Activated CD8-positive, alpha-beta T cell treated with anti-CD3 and anti-CD28 coated beads for 36 hours (primary cell): ENCODE data around the gene JPT1. TPM values are rescaled to one million over a fixed set of nuclear protein-coding genes. Genes with fewer than 3 reads are reported as not detected.

Source experiments
- ATAC-seq: fragments of 200-7000 bp; cut with Tn5 transposase; one replicate; pipeline ENCODE4 v1.10.0; 2021; ENCODE audit warnings: mild to moderate bottlenecking, moderate library complexity
- CTCF ChIA-PET: fragments of 350-600 bp; sonication (Branson Sonifier 250); formaldehyde crosslinking; loops from one replicate; lab custom pipeline; 2021; ENCODE audit warnings: antibody characterized with exemption; lab: Charles Lee
- POLR2A ChIA-PET: fragments of 350-600 bp; sonication (Branson Sonifier 250); formaldehyde crosslinking; loops from one replicate; lab custom pipeline; 2021; ENCODE audit warnings: antibody characterized with exemption; lab: Charles Lee
- DNase-seq: peaks from one replicate; pipeline ENCODE4 v3.0.0-alpha.2; 2020
- H3K27ac Mint-ChIP-seq: one replicate; pipeline ENCODE4 v1.8.0; 2021; ENCODE audit warnings: mild to moderate bottlenecking, mixed read lengths
- H3K27me3 Mint-ChIP-seq: one replicate; pipeline ENCODE4 v1.8.0; 2021; ENCODE audit warnings: mixed read lengths
- H3K36me3 Mint-ChIP-seq: one replicate; pipeline ENCODE4 v1.8.0; 2021; ENCODE audit warnings: low read depth, mixed read lengths
- H3K4me1 Mint-ChIP-seq: one replicate; pipeline ENCODE4 v1.8.0; 2021; ENCODE audit warnings: low read depth, mixed read lengths
- H3K4me3 Mint-ChIP-seq: one replicate; pipeline ENCODE4 v1.8.0; 2021; ENCODE audit warnings: mild to moderate bottlenecking, moderate library complexity, mixed read lengths
- H3K9me3 Mint-ChIP-seq: one replicate; pipeline ENCODE4 v1.8.0; 2021; ENCODE audit warnings: mixed read lengths
- intact Hi-C: fragments of 100-400 bp; cut with micrococcal nuclease; formaldehyde crosslinking; loops from one replicate; pipeline ENCODE4 v1.10.0; 2022
- total RNA-seq, 2 experiments: library from RNA; stranded (reverse); gene quantifications; one replicate each; pipeline ENCODE4 v1.2.3, GENCODE V29; 2021
- TF ChIP-seq, protein P1 (sequence below): fragments of 200-600 bp; IDR thresholded peaks from one replicate; pipeline ENCODE4 v1.8.0; 2022; ENCODE audit warnings: antibody characterized with exemption, mild to moderate bottlenecking

The JPT1 gene
- total RNA-seq, 2 experiments from 2014 or later, result 203 to 208 TPM

DNA sequence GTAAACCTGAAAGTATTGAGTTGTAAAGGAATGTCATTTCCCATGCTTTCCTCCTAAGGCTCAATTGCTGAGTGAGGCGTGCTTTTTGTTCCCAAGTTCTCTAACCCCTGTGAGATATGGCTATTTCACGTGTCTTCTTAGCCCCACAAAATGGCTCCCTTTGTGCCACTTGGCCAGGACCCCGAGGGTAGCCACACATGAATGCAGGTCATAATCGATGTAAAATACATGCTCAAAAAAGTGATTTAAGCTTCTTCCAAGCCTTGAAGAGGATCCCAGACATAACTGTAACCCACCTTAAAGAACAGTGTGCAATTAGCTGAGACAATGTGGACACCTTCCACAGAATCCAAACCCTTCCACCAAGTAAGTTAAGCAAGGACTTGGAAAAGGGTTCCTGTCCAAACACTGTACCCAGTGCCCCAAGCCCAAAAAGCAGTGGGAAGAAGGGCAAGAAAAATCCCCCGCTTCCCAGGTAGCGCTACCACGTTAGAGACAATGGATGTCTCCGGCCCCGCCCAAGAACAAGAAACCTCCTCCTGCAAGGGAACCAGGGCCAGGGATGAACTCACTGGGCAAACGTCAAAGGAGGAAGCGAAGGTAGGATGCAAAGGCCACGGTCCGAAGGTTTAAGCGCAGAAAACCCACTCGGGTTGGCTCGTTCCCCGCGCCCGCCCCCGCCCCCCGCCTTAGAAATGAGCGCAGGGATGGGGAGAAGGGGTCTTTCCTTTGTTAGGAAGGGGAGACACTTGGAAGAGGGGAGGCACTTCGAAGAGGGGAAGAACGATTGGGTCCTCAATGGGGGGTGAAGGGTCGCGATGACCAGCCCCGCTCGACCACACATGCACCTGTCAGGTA lies 1.2 kb downstream of the JPT1 start:
- H3K27me3 Mint-ChIP-seq, result no peaks in the 10 kb centered on the region
- no peak for ATAC-seq
- peaks cover 22% of the 10 kb centered on the region for H3K36me3 Mint-ChIP-seq
- peak overlapping the region; percentile 87 for H3K27ac Mint-ChIP-seq
- H3K4me1 Mint-ChIP-seq, result peaks cover 35% of the 10 kb centered on the region
- H3K9me3 Mint-ChIP-seq, result no peaks in the 10 kb centered on the region
- DNase-seq, result peak; percentile 47
- ChIA-PET POLR2A (interaction anchor here (0.8 to 1.8 kb wide), 5 partner anchors 10 to 22 kb away, joined by 3 to 9 read pairs (median 4); partner anchors contain the start of gene NT5C), CTCF (interaction anchor here (1.0 kb wide), 1 partner anchor 23 kb away, joined by 3 read pairs; no protein-coding TSS in a partner anchor)
- peak overlapping the region; percentile 94 for H3K4me3 Mint-ChIP-seq
- TF ChIP-seq, protein P1, sequence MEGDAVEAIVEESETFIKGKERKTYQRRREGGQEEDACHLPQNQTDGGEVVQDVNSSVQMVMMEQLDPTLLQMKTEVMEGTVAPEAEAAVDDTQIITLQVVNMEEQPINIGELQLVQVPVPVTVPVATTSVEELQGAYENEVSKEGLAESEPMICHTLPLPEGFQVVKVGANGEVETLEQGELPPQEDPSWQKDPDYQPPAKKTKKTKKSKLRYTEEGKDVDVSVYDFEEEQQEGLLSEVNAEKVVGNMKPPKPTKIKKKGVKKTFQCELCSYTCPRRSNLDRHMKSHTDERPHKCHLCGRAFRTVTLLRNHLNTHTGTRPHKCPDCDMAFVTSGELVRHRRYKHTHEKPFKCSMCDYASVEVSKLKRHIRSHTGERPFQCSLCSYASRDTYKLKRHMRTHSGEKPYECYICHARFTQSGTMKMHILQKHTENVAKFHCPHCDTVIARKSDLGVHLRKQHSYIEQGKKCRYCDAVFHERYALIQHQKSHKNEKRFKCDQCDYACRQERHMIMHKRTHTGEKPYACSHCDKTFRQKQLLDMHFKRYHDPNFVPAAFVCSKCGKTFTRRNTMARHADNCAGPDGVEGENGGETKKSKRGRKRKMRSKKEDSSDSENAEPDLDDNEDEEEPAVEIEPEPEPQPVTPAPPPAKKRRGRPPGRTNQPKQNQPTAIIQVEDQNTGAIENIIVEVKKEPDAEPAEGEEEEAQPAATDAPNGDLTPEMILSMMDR, result no peak
- intact Hi-C loops, result loop anchor here (2.0 kb wide), 1 partner anchor 30 kb away; the partner anchor contains the start of gene SUMO2

DNA sequence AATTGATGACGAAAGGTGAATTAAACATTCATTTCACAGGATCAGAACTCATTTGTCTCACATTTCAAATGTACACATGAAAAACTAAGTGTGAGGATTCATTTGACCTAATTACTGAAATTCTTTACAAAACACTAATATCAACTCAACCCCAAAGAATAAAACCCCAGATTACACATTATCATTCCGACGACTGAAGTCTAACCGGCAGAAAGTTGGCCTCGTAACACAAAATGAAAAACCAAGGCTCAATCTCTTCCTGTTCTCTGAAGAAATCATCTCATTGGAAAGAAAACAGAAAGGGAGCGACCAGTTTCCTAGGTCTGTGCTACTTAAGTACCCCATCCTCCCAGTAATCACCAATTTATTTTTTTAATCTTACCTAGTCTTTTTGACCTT lies 1.8 kb downstream of the JPT1 start:
- Mint-ChIP-seq H3K9me3 (no peaks in the 10 kb centered on the region), H3K36me3 (peaks cover 28% of the 10 kb centered on the region), H3K27ac (peak overlapping the region; percentile 87), H3K4me3 (peak overlapping the region; percentile 94), H3K4me1 (peaks cover 35% of the 10 kb centered on the region), H3K27me3 (no peaks in the 10 kb centered on the region)
- DNase-seq (no peak), ATAC-seq (no peak)
- TF ChIP-seq, protein P1, result no peak
- intact Hi-C loops, result loop anchor here (2.0 kb wide), 1 partner anchor 30 kb away; the partner anchor contains the start of gene SUMO2
- POLR2A ChIA-PET, result interaction anchor here (0.8 to 0.9 kb wide), 2 partner anchors 9 to 21 kb away, joined by 3 read pairs; partner anchors contain the start of gene NT5C
- CTCF ChIA-PET, result interaction anchor here (1.0 kb wide), 1 partner anchor 23 kb away, joined by 3 read pairs; no protein-coding TSS in a partner anchor

DNA sequence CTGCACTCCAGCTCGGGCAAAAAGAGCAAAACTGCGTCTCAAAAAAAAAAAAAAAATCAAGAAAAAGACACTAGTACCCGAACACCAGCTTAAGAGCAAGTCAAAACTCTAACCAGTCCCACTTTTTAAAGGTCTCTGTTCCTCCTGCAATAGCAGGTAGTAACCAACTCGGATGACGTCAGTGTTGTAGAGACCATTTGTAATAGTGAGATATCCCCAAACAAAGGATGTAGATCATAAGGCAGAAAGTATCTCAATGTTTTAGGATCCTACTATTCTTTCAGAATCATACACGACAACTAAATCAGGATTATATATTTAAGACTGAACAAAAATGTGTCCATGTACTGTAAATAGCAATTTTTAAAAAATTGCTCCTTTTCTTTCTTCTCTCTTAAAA lies 2.4 kb downstream of the JPT1 start:
- intact Hi-C loops, result loop anchor here (2.0 kb wide), 1 partner anchor 31 kb away; the partner anchor contains the start of gene SUMO2
- POLR2A ChIA-PET, result interaction anchor here (1.2 to 4.1 kb wide), 2 partner anchors 17 to 20 kb away, joined by 4 to 12 read pairs; partner anchors contain the start of gene NT5C
- H3K36me3 Mint-ChIP-seq, result peaks cover 34% of the 10 kb centered on the region

DNA sequence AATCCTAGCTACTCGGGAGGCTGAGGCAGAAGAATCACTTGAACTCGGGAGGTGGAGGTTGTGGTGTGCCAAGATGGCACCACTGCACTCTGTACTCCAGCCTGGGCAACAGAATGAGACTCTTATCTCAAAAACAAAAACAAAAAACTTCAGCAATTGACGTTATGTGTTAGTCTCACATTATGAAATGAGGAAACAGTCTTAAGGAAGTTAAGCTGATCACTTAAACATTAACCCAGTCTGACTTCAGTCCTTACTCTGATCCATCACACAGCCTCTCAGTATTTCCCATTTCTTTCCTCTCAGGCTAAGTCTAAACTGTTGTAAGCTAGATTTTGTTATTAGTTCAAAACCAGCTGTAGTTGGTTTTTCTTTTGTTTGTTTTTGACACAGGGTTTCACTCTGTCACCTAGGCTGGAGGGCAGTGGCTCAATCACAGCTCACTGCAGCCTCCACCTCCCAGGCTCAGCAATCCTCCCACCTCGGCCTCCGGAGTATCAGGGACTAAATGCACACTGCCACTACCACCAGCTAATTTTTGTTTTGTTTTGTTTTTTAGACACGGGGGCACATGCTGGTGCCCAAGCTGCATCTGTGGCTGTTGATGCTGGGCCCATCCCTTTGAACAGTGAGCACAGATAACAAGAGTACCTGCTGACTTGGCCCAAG lies 6.3 kb downstream of the JPT1 start:
- intact Hi-C loops, result no loop called here
- Mint-ChIP-seq H3K9me3 (no peaks in the 10 kb centered on the region), H3K36me3 (peaks cover 56% of the 10 kb centered on the region), H3K27ac (peak overlapping the region; percentile 34), H3K4me3 (no peak overlapping the region), H3K4me1 (peaks cover 19% of the 10 kb centered on the region), H3K27me3 (no peaks in the 10 kb centered on the region)
- ChIA-PET POLR2A (interaction anchor here (1.0 to 4.1 kb wide), 3 partner anchors 11 to 22 kb away, joined by 3 to 12 read pairs (median 4); partner anchors contain the start of gene NT5C), CTCF (interaction anchor here (1.0 to 5.2 kb wide), 8 partner anchors 12 to 54 kb away, joined by 3 to 34 read pairs (median 4); partner anchors contain the start of gene NT5C)
- ATAC-seq, result no peak
- TF ChIP-seq, protein P1, result no peak
- no peak for DNase-seq

More for the DNA sequence above, 2.4 kb downstream of the JPT1 start:
- H3K4me1 Mint-ChIP-seq, result peaks cover 35% of the 10 kb centered on the region
- ATAC-seq (no peak), DNase-seq (no peak)
- H3K9me3 Mint-ChIP-seq, result no peaks in the 10 kb centered on the region
- H3K27ac Mint-ChIP-seq, result no peak overlapping the region
- TF ChIP-seq, protein P1, result no peak
- H3K4me3 Mint-ChIP-seq, result peak overlapping the region; percentile 94
- H3K27me3 Mint-ChIP-seq, result no peaks in the 10 kb centered on the region
- CTCF ChIA-PET, result interaction anchor here (0.7 to 5.2 kb wide), 2 partner anchors 28 to 38 kb away, joined by 3 to 34 read pairs; no protein-coding TSS in a partner anchor
